Ishikawa (cell line): Measurements from ENCODE around the gene KYAT1.

Experiments used
- CEBPB ChIP-seq: IDR thresholded peaks from 2 replicates; pipeline ENCODE4 v1.6.1; 2012
- CREB1 ChIP-seq: IDR thresholded peaks from 2 replicates; pipeline ENCODE4 v1.6.1; 2012; ENCODE audit warnings: low read depth
- EGR1 ChIP-seq: IDR thresholded peaks from 2 replicates; pipeline ENCODE4 v1.6.1; 2012
- EP300 ChIP-seq: IDR thresholded peaks from 2 replicates; pipeline ENCODE4 v1.6.1; 2012; ENCODE audit warnings: borderline replicate concordance
- FOXM1 ChIP-seq: IDR thresholded peaks from 2 replicates; pipeline ENCODE4 v1.6.1; 2012; ENCODE audit warnings: low read depth, borderline replicate concordance
- NFIC ChIP-seq: IDR thresholded peaks from 2 replicates; pipeline ENCODE4 v1.6.1; 2012
- RAD21 ChIP-seq: IDR thresholded peaks from 2 replicates; pipeline ENCODE4 v1.6.1; 2012; ENCODE audit warnings: low read depth
- REST ChIP-seq: IDR thresholded peaks from 2 replicates; pipeline ENCODE4 v1.6.1; 2012; ENCODE audit warnings: low read depth, mild to moderate bottlenecking
- TAF1 ChIP-seq: IDR thresholded peaks from 2 replicates; pipeline ENCODE4 v1.6.1; 2012; ENCODE audit warnings: low read depth, mild to moderate bottlenecking
- TCF12 ChIP-seq: IDR thresholded peaks from 2 replicates; pipeline ENCODE4 v1.6.1; 2012; ENCODE audit warnings: low read depth
- TEAD4 ChIP-seq: IDR thresholded peaks from 2 replicates; pipeline ENCODE4 v1.6.1; 2012
- USF1 ChIP-seq: IDR thresholded peaks from 2 replicates; pipeline ENCODE4 v1.6.1; 2012
- YY1 ChIP-seq: IDR thresholded peaks from 2 replicates; pipeline ENCODE4 v1.6.1; 2012; ENCODE audit warnings: low read depth
- ZBTB7A ChIP-seq: IDR thresholded peaks from 2 replicates; pipeline ENCODE4 v1.6.1; 2012; ENCODE audit warnings: low read depth
- TF ChIP-seq, protein P1 (sequence below): IDR thresholded peaks from 2 replicates; pipeline ENCODE4 v1.6.1; 2012

KYAT1 gene

GRCh38 chr9:128792134-128792533, 89.6 kb downstream of the KYAT1 start:
- TF ChIP-seq RAD21 (no peak), CREB1 (no peak), YY1 (no peak), TAF1 (no peak), ZBTB7A (no peak), EGR1 (no peak), USF1 (no peak), NFIC (no peak), CEBPB (no peak), TEAD4 (no peak), EP300 (no peak), FOXM1 (no peak), TCF12 (no peak), REST (no peak)
- TF ChIP-seq, protein P1, sequence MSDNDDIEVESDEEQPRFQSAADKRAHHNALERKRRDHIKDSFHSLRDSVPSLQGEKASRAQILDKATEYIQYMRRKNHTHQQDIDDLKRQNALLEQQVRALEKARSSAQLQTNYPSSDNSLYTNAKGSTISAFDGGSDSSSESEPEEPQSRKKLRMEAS = no peak

DNA sequence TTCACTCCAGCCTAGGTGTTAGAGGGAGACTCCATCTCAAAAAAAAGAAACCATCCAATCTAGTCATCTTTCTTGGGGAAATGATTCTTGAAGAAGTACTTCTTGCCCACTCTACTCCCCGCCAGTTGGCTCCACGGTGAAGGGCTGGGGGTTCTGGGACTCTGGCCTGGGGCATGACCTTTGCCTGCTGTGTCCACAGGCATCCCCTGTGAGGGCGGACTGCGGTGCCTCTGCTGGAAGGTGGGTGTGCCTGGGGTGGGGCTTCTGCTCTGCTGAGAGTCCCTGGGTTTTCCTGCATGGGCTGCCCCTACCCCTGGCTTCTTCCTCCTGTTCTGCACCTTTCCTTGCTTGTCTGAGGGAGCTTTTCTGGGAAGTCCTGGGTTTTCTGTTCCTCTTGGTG, 91.2 kb downstream of the KYAT1 start:
- TF ChIP-seq TEAD4 (no peak), NFIC (no peak), ZBTB7A (no peak), TCF12 (no peak), RAD21 (no peak)
- TF ChIP-seq, protein P1 = no peak

GRCh38 chr9:128788445-128788844, 93.3 kb downstream of the KYAT1 start:
- TF ChIP-seq TEAD4 (no peak), NFIC (no peak), TCF12 (no peak), REST (no peak), RAD21 (no peak), USF1 (no peak), EGR1 (no peak), CREB1 (no peak)
- TF ChIP-seq, protein P1 = no peak

DNA sequence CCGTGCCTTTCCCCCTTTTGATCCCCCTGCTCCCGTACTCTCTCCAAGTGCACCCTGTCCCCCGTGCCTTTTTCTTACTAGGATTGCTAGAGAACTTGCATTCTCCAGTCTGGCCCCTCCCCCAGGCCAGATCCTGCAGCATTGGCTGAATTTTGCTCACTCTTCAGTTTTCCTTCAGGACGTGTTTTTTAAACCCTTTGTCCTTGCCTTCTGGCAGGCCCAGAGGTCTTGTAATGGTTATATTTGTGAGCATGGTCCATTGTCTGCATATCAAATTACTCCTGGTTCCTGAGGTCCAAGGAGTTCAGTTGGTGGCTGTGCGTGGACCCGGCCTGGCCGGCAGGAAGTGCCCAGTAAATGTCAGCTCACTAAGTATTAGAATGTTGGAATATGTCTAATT, 94.1 kb downstream of the KYAT1 start:
- TF ChIP-seq FOXM1 (no peak), EP300 (no peak), YY1 (no peak)

GRCh38 chr9:128786681-128787601, 94.8 kb downstream of the KYAT1 start, which contains the start of gene TBC1D13:
TSS of gene TBC1D13 (plus strand) at chr9:128787253. CDS start at chr9:128787354, 101 bp downstream.
- TF ChIP-seq TAF1 (peak; percentile 79), YY1 (peak; percentile 65; the same call in 1 of the 2 replicates), ZBTB7A (peak; percentile 74), EGR1 (peak; percentile 72), EP300 (peak; percentile 80; the same call in 1 of the 2 replicates), FOXM1 (no peak), CEBPB (peak; percentile 86), TCF12 (0 out of 2 replicates have a peak, but pooled peaks have one; percentile 81), TEAD4 (0 out of 2 replicates have a peak, but pooled peaks have one; percentile 36), RAD21 (no peak), CREB1 (no peak), REST (no peak), USF1 (peak; percentile 98), NFIC (0 out of 2 replicates have a peak, but pooled peaks have one; percentile 13)
- TF ChIP-seq, protein P1 = peak; percentile 99
